Thyroid gland (tissue), 4 donors: ENCODE results near the gene TRPM7. TPM values are rescaled to one million over a fixed set of nuclear protein-coding genes. Genes with fewer than 3 reads are reported as not detected.

Experiments used
- DNase-seq, 2 donors: peaks; one replicate each; pipeline ENCODE4 v3.0.0-alpha.2; 2019
- H3K27ac ChIP-seq, 3 donors: fragments of 200-600 bp; sonication (generic); 1 replicate in 2 of 3; 2 replicates in 1 of 3; pipeline ENCODE4 v1.5.1; 2016 to 2019; ENCODE audit warnings: mild to moderate bottlenecking in 1 of 3, moderate library complexity in 1 of 3
- H3K27me3 ChIP-seq: fragments of 200-600 bp; sonication (generic); one replicate; pipeline ENCODE4 v1.5.1; 2019
- H3K36me3 ChIP-seq, 2 donors: fragments of 200-600 bp; sonication (generic); one replicate each; pipeline ENCODE4 v1.5.1; 2016 to 2019
- H3K4me1 ChIP-seq, 2 donors: fragments of 200-600 bp; sonication (generic); one replicate each; pipeline ENCODE4 v1.5.1; 2017 to 2019
- H3K4me3 ChIP-seq, 3 donors: fragments of 200-600 bp; sonication (generic); replicated peaks in 1 of 3; 1 replicate in 2 of 3; 2 replicates in 1 of 3; pipeline ENCODE4 v1.5.1; 2016; ENCODE audit warnings: mild to moderate bottlenecking in 1 of 3
- H3K9me3 ChIP-seq: fragments of 200-600 bp; sonication (generic); one replicate; pipeline ENCODE4 v1.5.1; 2017
- CTCF ChIP-seq, 6 experiments: fragments of 200-600 bp in 3 of 6; fragments of 450-650 bp in 3 of 6; sonication (generic) in 3 of 6; IDR thresholded peaks; one replicate each; pipeline ENCODE4 v1.5.1; 2016 to 2019; ENCODE audit warnings: antibody characterized with exemption in 6 of 6, mild to moderate bottlenecking in 2 of 6, inconsistent platforms in 1 of 6, moderate library complexity in 1 of 6
- POLR2A ChIP-seq, 2 donors: fragments of 450-650 bp; IDR thresholded peaks; one replicate each; pipeline ENCODE4 v1.6.1; 2017; ENCODE audit warnings: antibody characterized with exemption in 2 of 2, mild to moderate bottlenecking in 2 of 2, moderate library complexity in 1 of 2
- WGBS, 2 donors: methylation state at CpG; one replicate each; pipeline ENCODE4 v1.1.5; 2017; 5-methylcytosine and 5-hydroxymethylcytosine counted together
- intact Hi-C: fragments of 100-400 bp; cut with DNase I; formaldehyde crosslinking; loops from one replicate; pipeline ENCODE4 v1.15.1; 2023
- total RNA-seq, 4 donors: library from RNA; depleted of rRNA; stranded (reverse); fragments of >200 nt; gene quantifications; one replicate each; pipeline ENCODE4 v1.2.3, GENCODE V29; 2016

The TRPM7 gene
- total RNA-seq, 4 donors from 2014 or later = 75.5 to 125 (median 87.9) TPM

GRCh38 chr15:50549326-50549725, 137.3 kb downstream of the TRPM7 start:
- TF ChIP-seq CTCF (IDR thresholded peaks at IDR 0.05) (no peak), POLR2A (IDR thresholded peaks at IDR 0.05) (no peak)
- intact Hi-C loops = no loop called here
- Histone ChIP-seq H3K9me3 (no peaks in the 10 kb centered on the region), H3K27ac (no peak overlapping the region), H3K4me3 (no peak overlapping the region), H3K27me3 (no peaks in the 10 kb centered on the region), H3K36me3 (no peaks in the 10 kb centered on the region), H3K4me1 (no peaks in the 10 kb centered on the region)
- DNase-seq = no peak
- WGBS, 2 donors = 81 to 85% methylated on average over 7 of the region's 7 CpGs

- Histone ChIP-seq H3K4me1 (peaks cover 0 to 4% of the 10 kb centered on the region in 2 donors), H3K4me3 (no peak within 1 kb of the TSS), H3K36me3 (no peaks in the 10 kb centered on the region), H3K27me3 (no peaks in the 10 kb centered on the region), H3K9me3 (no peaks in the 10 kb centered on the region), H3K27ac (no peak within 1 kb of the TSS)
- no peak for DNase-seq
- WGBS, 2 donors = 92 to 93% methylated on average over 5 of the region's 5 CpGs
- intact Hi-C loops = no loop called here
- TF ChIP-seq POLR2A (IDR thresholded peaks at IDR 0.05) (no peak), CTCF (IDR thresholded peaks at IDR 0.05) (no peak)
Measured at GRCh38 chr15:50546566-50546965, 140.0 kb downstream of the TRPM7 start, which contains the start of gene USP50. TSS of gene USP50 (minus strand) at chr15:50546666. CDS start at chr15:50546525, 141 bp downstream.

- 64 to 84% methylated on average over 5 of the region's 5 CpGs for WGBS, 2 donors
- Histone ChIP-seq H3K27me3 (no peaks in the 10 kb centered on the region), H3K36me3 (no peaks in the 10 kb centered on the region), H3K9me3 (no peaks in the 10 kb centered on the region), H3K27ac (no peak overlapping the region), H3K4me1 (peaks cover 0 to 4% of the 10 kb centered on the region in 2 donors), H3K4me3 (no peak overlapping the region)
- no peak for DNase-seq
- TF ChIP-seq POLR2A (IDR thresholded peaks at IDR 0.05) = no peak
- no peak for TF ChIP-seq CTCF (IDR thresholded peaks at IDR 0.05)
- intact Hi-C loops = no loop called here
Measured at GRCh38 chr15:50544368-50544767, 142.2 kb downstream of the TRPM7 start.

GRCh38 chr15:50543556-50543955, 143.0 kb downstream of the TRPM7 start:
- no peak for TF ChIP-seq POLR2A (IDR thresholded peaks at IDR 0.05)
- TF ChIP-seq CTCF (IDR thresholded peaks at IDR 0.05) = no peak
- Histone ChIP-seq H3K36me3 (no peaks in the 10 kb centered on the region), H3K4me3 (no peak overlapping the region), H3K27ac (no peak overlapping the region), H3K4me1 (peaks cover 0 to 4% of the 10 kb centered on the region in 2 donors), H3K9me3 (no peaks in the 10 kb centered on the region), H3K27me3 (no peaks in the 10 kb centered on the region)
- intact Hi-C loops = no loop called here
- DNase-seq = no peak
- WGBS, 2 donors = 85 to 88% methylated on average over 3 of the region's 3 CpGs

GRCh38 chr15:50542887-50543210, 143.7 kb downstream of the TRPM7 start:
- Histone ChIP-seq H3K4me3 (no peak overlapping the region), H3K27me3 (no peaks in the 10 kb centered on the region), H3K9me3 (no peaks in the 10 kb centered on the region), H3K27ac (no peak overlapping the region), H3K36me3 (no peaks in the 10 kb centered on the region), H3K4me1 (peaks cover 0 to 4% of the 10 kb centered on the region in 2 donors)
- 83 to 87% methylated on average over 2 of the region's 2 CpGs for WGBS, 2 donors
- intact Hi-C loops = no loop called here
- TF ChIP-seq CTCF (IDR thresholded peaks at IDR 0.05) (no peak), POLR2A (IDR thresholded peaks at IDR 0.05) (no peak)
- no peak for DNase-seq
